GM18867 (cell line): ENCODE measurements around the gene ATP9A.
"Not testable (repeated sequence)": the region's sequence is repeated elsewhere in the genome, so short reads cannot be mapped to it uniquely, and the experiment has no call there.

Source experiments
- ATAC-seq: cut with Tn5 transposase; IDR thresholded peaks from one replicate; pipeline ENCODE4 v1.9.1; 2021; ENCODE audit warnings: mild to moderate bottlenecking, moderate library complexity; ENCODE audit not compliant: unreplicated experiment

Gene ATP9A

GRCh38 chr20:51792960-51793359, 24.8 kb upstream of the ATP9A start:
- no peak for ATAC-seq

DNA sequence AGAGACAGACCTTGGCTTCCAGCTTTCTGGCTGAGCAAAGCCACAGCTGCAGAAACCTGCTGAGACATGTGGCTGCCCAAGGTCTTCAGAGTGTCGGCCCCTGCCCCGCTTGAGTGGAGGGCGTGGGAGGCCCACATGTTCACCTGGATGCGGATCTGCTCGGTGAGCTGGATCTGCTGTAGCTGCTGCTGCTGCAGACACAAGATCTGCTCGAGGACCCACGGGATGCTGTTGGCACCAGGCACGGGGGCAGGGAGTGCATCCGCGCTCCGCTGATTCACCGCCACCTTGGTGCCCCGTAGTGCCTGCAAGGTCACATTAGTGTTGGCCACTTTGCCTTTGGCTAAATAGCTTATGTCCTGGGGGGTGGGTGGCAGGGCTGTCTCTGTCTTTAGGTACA, 23.4 kb upstream of the ATP9A start:
- no peak for ATAC-seq

DNA sequence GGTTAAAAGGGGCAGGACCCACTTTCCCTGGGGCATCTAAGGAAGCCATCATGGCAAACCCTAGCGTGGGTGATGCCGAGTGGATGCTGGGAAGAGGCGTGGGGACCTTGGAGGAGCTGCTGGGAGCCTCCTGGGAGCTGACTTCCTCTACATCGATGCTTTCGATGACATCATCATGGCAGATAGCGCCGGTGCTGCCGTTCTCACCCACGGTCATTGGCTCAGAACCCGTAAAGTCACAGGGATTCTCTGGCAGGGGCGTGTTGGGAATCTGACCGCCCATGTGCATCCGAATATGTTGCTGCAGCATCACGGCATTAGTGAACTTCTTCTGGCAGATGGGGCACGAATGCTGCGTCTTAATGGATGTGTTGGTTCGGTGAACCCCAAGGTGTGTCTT, 22.1 kb upstream of the ATP9A start:
- ATAC-seq, result no peak

DNA sequence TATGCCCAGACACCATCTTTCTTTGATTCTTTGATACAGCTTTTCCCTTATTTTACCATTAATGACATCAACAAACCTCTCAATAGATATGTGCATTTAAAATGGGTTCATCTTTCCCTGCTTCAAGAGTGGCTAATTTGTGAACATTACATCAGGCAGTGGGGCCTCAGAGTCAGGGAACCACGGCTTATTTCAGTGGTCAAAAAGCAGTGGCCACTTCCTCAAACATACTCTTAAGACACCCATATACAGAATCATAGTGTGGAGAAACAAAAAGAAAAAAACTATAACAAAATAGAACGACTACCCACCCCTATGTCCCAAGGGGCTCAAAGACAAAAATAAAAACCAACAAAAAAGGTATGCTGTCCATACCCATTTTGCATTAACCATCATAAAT, 21.2 kb upstream of the ATP9A start:
- ATAC-seq, result no peak

DNA sequence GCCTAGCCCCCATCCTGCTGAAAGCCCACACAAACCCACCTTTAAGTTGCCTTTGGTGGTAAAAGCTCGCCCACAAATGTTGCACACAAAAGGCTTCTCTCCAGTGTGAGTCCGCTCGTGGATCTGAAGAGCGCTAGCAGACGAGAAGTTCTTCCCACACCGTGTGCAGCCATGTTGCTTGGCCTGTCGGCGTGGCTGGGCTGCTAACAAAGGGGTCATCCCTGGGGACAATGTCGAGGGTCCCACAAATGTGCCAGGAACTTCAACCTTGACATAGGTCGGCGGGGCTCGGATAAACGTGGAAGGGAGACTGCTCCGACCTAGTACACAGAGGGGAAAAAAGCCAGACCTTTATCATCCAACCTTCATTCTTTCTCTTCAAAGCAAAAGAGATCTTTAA, 20.6 kb upstream of the ATP9A start:
- ATAC-seq, result no peak

DNA sequence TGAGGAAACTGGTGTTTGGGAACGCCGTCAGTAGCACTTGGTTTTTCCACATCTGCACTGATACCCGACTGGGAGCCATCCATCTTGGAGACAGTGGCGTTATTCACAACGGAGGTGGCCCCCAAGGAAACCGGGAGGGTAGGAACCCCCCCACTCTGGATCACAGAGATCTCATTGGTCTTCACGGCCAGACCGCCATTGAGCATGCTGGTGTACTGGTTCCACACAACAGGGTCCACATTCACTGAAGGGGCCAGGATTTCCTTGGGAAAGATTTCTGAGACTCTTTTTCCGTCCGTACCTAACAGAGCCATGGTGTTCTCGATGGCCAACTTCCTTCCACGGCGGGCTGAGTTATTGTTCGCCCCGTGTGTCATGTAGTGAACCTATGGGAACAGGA, 16.1 kb upstream of the ATP9A start:
- no peak for ATAC-seq

- not testable (repeated sequence) for ATAC-seq
Measured at GRCh38 chr20:51778229-51778759, 10.1 kb upstream of the ATP9A start.

- ATAC-seq, result no peak
Measured at GRCh38 chr20:51775241-51775640, 7.1 kb upstream of the ATP9A start.

DNA sequence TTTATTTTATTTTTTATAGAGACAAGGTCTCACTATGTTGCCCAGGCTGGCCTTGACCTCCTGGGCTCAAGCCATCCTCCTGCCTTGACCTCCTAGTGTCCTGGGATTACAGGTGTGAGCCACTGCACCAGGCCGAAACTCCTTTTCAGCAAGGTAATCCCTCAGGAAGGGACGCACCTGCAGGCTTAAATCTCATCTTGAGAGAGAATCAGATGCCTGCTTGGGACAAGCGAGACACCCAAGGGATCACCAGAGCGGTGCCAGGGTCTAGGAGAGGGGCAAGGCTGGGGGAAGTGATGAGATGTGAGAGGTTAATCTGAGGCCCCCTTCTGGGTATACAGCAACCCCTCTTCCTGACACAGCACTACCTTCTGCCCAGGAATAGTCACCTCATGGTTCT, 4.0 kb upstream of the ATP9A start:
- no peak for ATAC-seq

- no peak for ATAC-seq
Measured at GRCh38 chr20:51769976-51770615, 1.9 kb upstream of the ATP9A start.

GRCh38 chr20:51768759-51769517, 748 bp upstream of the ATP9A start:
- ATAC-seq, result no peak

DNA sequence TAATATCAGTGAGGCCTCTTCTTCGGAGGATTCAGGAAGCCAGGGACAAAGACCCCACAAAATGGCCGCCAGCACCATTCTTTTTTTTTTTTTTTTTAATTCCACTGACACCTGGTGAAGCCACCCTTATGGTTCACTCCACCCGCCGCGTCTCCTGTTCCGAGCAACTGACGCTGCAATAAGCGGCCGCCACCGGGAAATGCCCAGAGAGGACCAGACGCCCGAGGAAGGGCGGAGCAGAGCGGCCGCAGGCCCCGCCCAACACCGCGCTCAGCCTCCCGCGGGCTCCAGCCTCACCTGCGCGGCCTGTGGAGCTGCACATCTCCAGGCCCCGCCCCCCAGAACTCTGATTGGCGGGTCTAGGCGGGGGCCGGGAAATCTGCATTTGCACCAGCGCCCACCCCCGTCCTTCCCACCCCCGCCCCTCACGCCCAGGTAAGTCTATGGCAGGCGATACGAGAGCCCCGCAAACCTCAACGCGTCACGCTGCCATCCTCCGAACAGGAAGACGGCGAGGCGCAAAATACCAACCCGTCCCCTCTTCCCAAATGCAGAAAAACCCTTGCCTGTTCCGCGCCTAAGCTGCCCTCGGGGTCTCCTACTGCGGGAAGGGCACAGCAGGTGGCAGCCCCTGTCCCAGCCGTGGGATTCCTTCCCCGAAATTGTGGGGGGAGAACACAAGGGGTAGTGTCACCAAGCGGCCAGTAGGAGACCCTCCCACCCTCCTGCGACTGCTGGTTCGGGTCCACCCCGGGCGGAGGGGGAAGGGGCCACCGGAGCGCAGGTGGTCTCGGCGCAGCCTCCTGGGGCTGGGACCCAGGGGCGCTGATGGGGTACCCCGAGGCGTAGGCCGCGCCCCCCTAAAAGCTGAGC, 960 bp downstream of the ATP9A start:
- ATAC-seq, result peak; percentile 83

GRCh38 chr20:51765381-51765780, 2.8 kb downstream of the ATP9A start:
- not testable (repeated sequence) for ATAC-seq

- ATAC-seq, result no peak
Measured at GRCh38 chr20:51763965-51764602, 4.1 kb downstream of the ATP9A start.

GRCh38 chr20:51760905-51761546, 7.2 kb downstream of the ATP9A start:
- no peak for ATAC-seq

DNA sequence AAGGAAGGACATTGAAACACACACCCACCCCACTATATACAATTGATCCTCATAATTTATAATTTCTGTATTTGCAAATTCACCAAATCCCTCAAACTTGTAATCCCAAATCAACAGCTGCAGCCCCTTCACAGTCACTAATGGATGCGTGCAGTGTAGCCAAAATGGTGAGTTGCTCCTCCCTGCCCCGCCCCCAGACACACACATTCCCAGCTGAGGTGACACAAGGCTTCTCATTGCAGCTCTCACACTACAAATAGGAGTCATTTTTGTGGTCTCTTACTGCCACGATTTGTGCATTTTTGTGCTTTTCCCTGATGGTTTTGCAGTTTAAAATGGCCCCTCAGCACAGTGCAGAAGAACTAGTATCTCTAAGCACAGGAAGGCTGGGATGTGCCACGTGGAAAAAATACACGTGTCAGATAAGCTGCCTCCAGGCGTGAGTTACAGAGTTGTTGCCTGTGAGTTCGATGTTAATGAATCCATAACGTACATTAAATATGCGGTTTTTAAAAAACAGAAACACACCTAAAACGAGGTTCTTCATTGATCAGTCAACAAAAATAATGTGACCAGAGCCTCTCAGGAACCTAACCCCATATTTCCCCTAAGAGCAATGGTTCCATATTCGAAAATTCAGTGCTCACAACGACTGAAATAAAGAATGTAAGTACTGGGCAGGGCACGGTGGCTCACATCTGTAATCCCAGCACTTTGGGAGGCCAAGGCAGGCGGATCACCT, 8.2 kb downstream of the ATP9A start:
- no peak for ATAC-seq

GRCh38 chr20:51758978-51759544, 9.1 kb downstream of the ATP9A start:
- ATAC-seq, result no peak

DNA sequence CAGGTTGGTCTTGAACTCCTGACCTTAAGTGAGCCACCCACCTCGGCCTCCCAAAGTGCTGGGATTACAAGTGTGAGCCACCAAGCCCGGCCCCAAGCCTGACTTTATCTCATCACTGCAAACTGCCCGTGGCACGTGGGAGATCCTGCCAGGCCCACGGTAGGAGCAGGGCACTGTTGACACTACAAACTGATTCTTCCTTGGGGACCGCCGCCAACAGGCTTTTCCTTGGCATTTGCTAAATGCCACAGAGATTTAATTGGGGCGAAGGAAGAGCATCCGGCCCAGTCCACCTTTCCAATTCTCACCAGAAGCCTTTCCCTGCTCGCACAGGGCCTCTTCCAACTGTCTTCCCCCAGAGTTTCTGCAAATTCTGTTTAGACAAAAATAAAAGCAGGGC, 11.0 kb downstream of the ATP9A start:
- no peak for ATAC-seq

GRCh38 chr20:51756653-51757052, 11.5 kb downstream of the ATP9A start:
- ATAC-seq, result no peak
